BJ (cell line): ENCODE results near the gene LY6G6D. TPM values are rescaled to one million over a fixed set of nuclear protein-coding genes. Genes with fewer than 3 reads are reported as not detected.

Source experiments
- CTCF ChIA-PET: fragments of 350-600 bp; formaldehyde crosslinking; extraction: SDS; loops from one replicate; lab custom pipeline; 2021; ENCODE audit warnings: antibody characterized with exemption, inconsistent platforms; lab: Yijun Ruan, JAX
- POLR2A ChIA-PET: fragments of 300-600 bp; sonication (Branson Sonifier 250); formaldehyde crosslinking; extraction: SDS; loops from one replicate; lab custom pipeline; 2021; ENCODE audit warnings: antibody characterized with exemption; lab: Charles Lee
- DNase-seq: peaks from one replicate; pipeline ENCODE4 v3.0.0-alpha.2; 2011; ENCODE audit warnings: low read depth
- H3K27me3 ChIP-seq: 2 replicates; pipeline ENCODE4 v1.6.0; 2011; ENCODE audit warnings: low read length; ENCODE audit not compliant: control insufficient read depth, insufficient read depth
- H3K36me3 ChIP-seq: 2 replicates; pipeline ENCODE4 v1.5.1; 2011; ENCODE audit warnings: low read length; ENCODE audit not compliant: control insufficient read depth, insufficient read depth
- H3K4me3 ChIP-seq: 2 replicates; pipeline ENCODE4 v1.5.1; 2011; ENCODE audit warnings: low read depth, mild to moderate bottlenecking, control low read depth, low read length
- CTCF ChIP-seq: IDR thresholded peaks from 2 replicates; pipeline ENCODE4 v1.5.1; 2011; ENCODE audit warnings: low read depth, mild to moderate bottlenecking, control low read depth, inconsistent platforms, low read length, moderate library complexity; ENCODE audit not compliant: insufficient read depth
- polyA plus RNA-seq: library from polyadenylated mRNA; depleted of rRNA; stranded (reverse); fragments of >200 nt; gene quantifications from 2 replicates; pipeline ENCODE4 v1.2.3, GENCODE V29; 2011

Gene LY6G6D
- polyA plus RNA-seq, 1 experiment, result not detected

GRCh38 chr6:31701666-31702404 lies 13.3 kb upstream of the LY6G6D start:
- Histone ChIP-seq H3K36me3 (peaks cover 1% of the 10 kb centered on the region; the same call in 1 of the 2 replicates), H3K4me3 (peak overlapping the region; percentile 62), H3K27me3 (no peaks in the 10 kb centered on the region)
- no peak for DNase-seq
- no peak for TF ChIP-seq CTCF
- ChIA-PET CTCF (interaction anchor here (1.1 to 1.9 kb wide), 2 partner anchors 12 to 188 kb away, joined by 3 to 4 read pairs; no protein-coding TSS in a partner anchor), POLR2A (interaction anchor here (0.7 kb wide), 1 partner anchor 61 kb away, joined by 4 read pairs; no protein-coding TSS in a partner anchor)

- Histone ChIP-seq H3K4me3 (peak overlapping the region; percentile 62), H3K36me3 (peaks cover 1% of the 10 kb centered on the region; the same call in 1 of the 2 replicates), H3K27me3 (no peaks in the 10 kb centered on the region)
- ChIA-PET CTCF (interaction anchor here (1.1 to 1.9 kb wide), 2 partner anchors 13 to 187 kb away, joined by 3 to 4 read pairs; no protein-coding TSS in a partner anchor), POLR2A (interaction anchor here (0.7 kb wide), 1 partner anchor 62 kb away, joined by 4 read pairs; no protein-coding TSS in a partner anchor)
- DNase-seq, result no peak
- TF ChIP-seq CTCF, result no peak
Observed at GRCh38 chr6:31702405-31702818, 12.7 kb upstream of the LY6G6D start.

- peak; percentile 93 for DNase-seq
- no peaks in the 10 kb centered on the region for H3K27me3 ChIP-seq
- POLR2A ChIA-PET, result interaction anchor here (0.7 kb wide), 1 partner anchor 62 kb away, joined by 4 read pairs; no protein-coding TSS in a partner anchor
- peak within 1 kb of the TSS; percentile 62 for H3K4me3 ChIP-seq
- peak; percentile 6; the same call in 1 of the 2 replicates for TF ChIP-seq CTCF
- CTCF ChIA-PET, result interaction anchor here (0.5 to 1.9 kb wide), 6 partner anchors 8 to 186 kb away, joined by 3 to 4 read pairs (median 3); partner anchors contain the start of gene LY6G5C
- H3K36me3 ChIP-seq, result peaks cover 1% of the 10 kb centered on the region; the same call in 1 of the 2 replicates
Observed at GRCh38 chr6:31702819-31703716, 12.1 kb upstream of the LY6G6D start, which contains the start of gene ABHD16A. ABHD16A (minus strand) TSS chr6:31703324; CDS start chr6:31703281, 43 bp downstream.

- POLR2A ChIA-PET, result no interaction called here
- TF ChIP-seq CTCF, result no peak
- H3K36me3 ChIP-seq, result no peaks in the 10 kb centered on the region
- no peak overlapping the region for H3K4me3 ChIP-seq
- DNase-seq, result no peak
- CTCF ChIA-PET, result interaction anchor here (1.2 kb wide), 1 partner anchor 67 kb away, joined by 3 read pairs; no protein-coding TSS in a partner anchor
- no peaks in the 10 kb centered on the region for H3K27me3 ChIP-seq
Observed at GRCh38 chr6:31705931-31706330, 9.2 kb upstream of the LY6G6D start.
